Endothelial cell of umbilical vein (primary cell): Measurements from ENCODE around the gene GPR158. TPM values are rescaled to one million over a fixed set of nuclear protein-coding genes. Genes with fewer than 3 reads are reported as not detected.

Experiments used
- BruUV-seq: library from RNA; stranded (reverse); fragments of 400-500 nt; replicated peaks from 2 replicates; lab custom pipeline; 2021; lab: Mats Ljungman, UMichigan
- CTCF ChIA-PET: fragments of 300-600, 350-600 bp; sonication (Branson Sonifier 250); formaldehyde crosslinking; loops from one replicate; lab custom pipeline; 2021; ENCODE audit warnings: antibody characterized with exemption, inconsistent platforms; lab: Charles Lee
- POLR2A ChIA-PET: fragments of 300-600, 350-600 bp; sonication (Branson Sonifier 250); formaldehyde crosslinking; loops from one replicate; lab custom pipeline; 2021; ENCODE audit warnings: antibody characterized with exemption, inconsistent platforms; lab: Charles Lee
- DNase-seq: peaks from one replicate; pipeline ENCODE4 v3.0.0-alpha.2; 2011; ENCODE audit warnings: low read depth, low spot score
- FAIRE-seq: peaks from 2 replicates; lab custom pipeline; 2011; peaks lifted over from hg19 to GRCh38; lab: Jason Lieb, UNC
- H2AFZ ChIP-seq: 2 replicates; pipeline ENCODE4 v1.6.0; 2012; ENCODE audit warnings: low read depth, low read length, control low read depth, inconsistent platforms
- H3K27ac ChIP-seq: 2 replicates; pipeline ENCODE4 v1.5.1; 2011; ENCODE audit warnings: low read depth, mild to moderate bottlenecking, control low read depth, low read length, moderate library complexity; ENCODE audit not compliant: insufficient read depth
- H3K27me3 ChIP-seq, 2 experiments: 2 replicates each; pipeline versions ENCODE4 v1.6.0 to v1.6.1; 2011; ENCODE audit warnings: low read length in 2 of 2, mixed read lengths in 1 of 2; ENCODE audit not compliant: control insufficient read depth in 2 of 2, insufficient read depth in 2 of 2
- H3K36me3 ChIP-seq, 2 experiments: 2 replicates in 1 of 2; 3 replicates in 1 of 2; pipeline ENCODE4 v1.5.1; 2011; ENCODE audit warnings: low read length in 2 of 2, mild to moderate bottlenecking in 1 of 2, moderate library complexity in 1 of 2; ENCODE audit not compliant: control insufficient read depth in 2 of 2, insufficient read depth in 2 of 2; ENCODE audit errors: extremely low read depth in 1 of 2
- H3K4me1 ChIP-seq: 3 replicates; pipeline ENCODE4 v1.5.1; 2011; ENCODE audit warnings: mild to moderate bottlenecking, low read length; ENCODE audit not compliant: control insufficient read depth, insufficient read depth; ENCODE audit errors: extremely low read depth
- H3K4me2 ChIP-seq: 2 replicates; pipeline ENCODE4 v1.6.1; 2011; ENCODE audit warnings: low read length, control low read depth, mixed read lengths; ENCODE audit not compliant: insufficient read depth
- H3K4me3 ChIP-seq, 3 experiments: fragments of 200-600 bp in 1 of 3; sonication (generic), shearing (Covaris generic) in 1 of 3; replicated peaks in 1 of 3; 2 replicates each; pipeline ENCODE4 v1.5.1; 2011 to 2016; ENCODE audit warnings: control low read depth in 3 of 3, low read length in 3 of 3, mild to moderate bottlenecking in 2 of 3, inconsistent platforms in 1 of 3, low read depth in 1 of 3, moderate library complexity in 1 of 3; ENCODE audit not compliant: insufficient read depth in 1 of 3
- H3K79me2 ChIP-seq: 2 replicates; pipeline ENCODE4 v1.6.0; 2012; ENCODE audit warnings: low read length, inconsistent platforms; ENCODE audit not compliant: control insufficient read depth, insufficient read depth
- H3K9ac ChIP-seq: replicated peaks from 2 replicates; pipeline ENCODE3; 2011; ENCODE audit warnings: low read length, control low read depth; ENCODE audit not compliant: insufficient read depth; ENCODE audit errors: extremely low read depth
- H3K9me1 ChIP-seq: replicated peaks from 3 replicates; pipeline ENCODE4 v1.6.0; 2011; ENCODE audit warnings: mild to moderate bottlenecking, low read length; ENCODE audit not compliant: control insufficient read depth, insufficient read depth; ENCODE audit errors: extremely low read depth
- H3K9me3 ChIP-seq: replicated peaks from 2 replicates; pipeline ENCODE4 v1.5.1; 2012; ENCODE audit warnings: low read length, inconsistent platforms; ENCODE audit not compliant: control insufficient read depth, insufficient read depth
- H4K20me1 ChIP-seq: replicated peaks from 2 replicates; pipeline ENCODE3; 2011; ENCODE audit warnings: mild to moderate bottlenecking, low read length; ENCODE audit not compliant: control insufficient read depth, insufficient read depth; ENCODE audit errors: extremely low read depth
- CTCF ChIP-seq, 2 donors: IDR thresholded peaks; 1 replicate in 1 of 2; 2 replicates in 1 of 2; pipeline ENCODE4 v1.5.1; 2011; ENCODE audit warnings: low read length in 2 of 2, mild to moderate bottlenecking in 2 of 2, moderate library complexity in 2 of 2, control low read depth in 1 of 2, inconsistent platforms in 1 of 2, low read depth in 1 of 2; ENCODE audit not compliant: insufficient read depth in 1 of 2; ENCODE audit errors: extremely low read depth in 1 of 2
- EZH2 ChIP-seq: IDR thresholded peaks from 2 replicates; pipeline ENCODE4 v1.6.1; 2012; ENCODE audit warnings: borderline replicate concordance, low read depth, mild to moderate bottlenecking, moderate library complexity, low read length, inconsistent platforms; ENCODE audit not compliant: severe bottlenecking
- FOS ChIP-seq: IDR thresholded peaks from 2 replicates; pipeline ENCODE4 v1.6.1; 2011; ENCODE audit warnings: mild to moderate bottlenecking, low read length, moderate library complexity, borderline replicate concordance; ENCODE audit not compliant: insufficient read depth
- GATA2 ChIP-seq: IDR thresholded peaks from 2 replicates; pipeline ENCODE4 v1.7.0; 2011; ENCODE audit warnings: low read depth, mild to moderate bottlenecking, moderate library complexity, mixed read lengths, low read length; ENCODE audit not compliant: insufficient read length, insufficient read depth
- JUN ChIP-seq: IDR thresholded peaks from 2 replicates; pipeline ENCODE4 v1.6.1; 2011; ENCODE audit warnings: borderline replicate concordance, low read depth; ENCODE audit not compliant: insufficient read length, insufficient read depth
- MAX ChIP-seq: IDR thresholded peaks from 2 replicates; pipeline ENCODE4 v1.6.1; 2011; ENCODE audit not compliant: insufficient read depth, insufficient read length
- MYC ChIP-seq: IDR thresholded peaks from one replicate; pipeline ENCODE4 v1.6.1; 2011; ENCODE audit warnings: mild to moderate bottlenecking, low read depth, low read length
- POLR2A ChIP-seq: IDR thresholded peaks from 2 replicates; pipeline ENCODE4 v1.6.1; 2012; ENCODE audit warnings: low read depth, mild to moderate bottlenecking, control low read depth, low read length
- POLR2AphosphoS5 ChIP-seq: IDR thresholded peaks from 2 replicates; pipeline ENCODE4 v1.6.1; 2012; ENCODE audit warnings: low read depth, mild to moderate bottlenecking, control low read depth, low read length, moderate library complexity; ENCODE audit not compliant: insufficient read depth
- dilution Hi-C: fragments of 300-500 bp; cut with MboI; formaldehyde crosslinking; loops from one replicate; pipeline ENCODE4 v1.15.0; 2019; ENCODE audit warnings: low sequenced_read_pairs; ENCODE audit not compliant: extremely low pct_ligation_motif_present
- intact Hi-C: fragments of 100-400 bp; cut with micrococcal nuclease; formaldehyde crosslinking; loops from one replicate; pipeline ENCODE4 v1.10.0; 2022
- polyA plus RNA-seq, 4 experiments: library from polyadenylated mRNA; depleted of rRNA in 3 of 4; stranded (reverse) in 3 of 4; unstranded in 1 of 4; fragments of >200 nt; gene quantifications; 2 replicates each; pipeline versions ENCODE4 v1.2.1 to v1.2.3, GENCODE V29; 2011 to 2012; ENCODE audit warnings: missing spikeins in 1 of 4
- total RNA-seq: library from RNA; stranded (reverse); gene quantifications from 2 replicates; pipeline ENCODE4 v1.2.3, GENCODE V29; 2021

The GPR158 gene
- total and polyA plus RNA-seq, 2 donors (not counting 3 experiments of a cell fraction or from before 2014, with no cell fraction given): not detected

- DNase-seq (no peak), FAIRE-seq (no peak)
- Histone ChIP-seq H3K79me2 (no peaks in the 10 kb centered on the region), H3K27ac (no peak overlapping the region), H3K9me1 (no peaks in the 10 kb centered on the region), H3K9me3 (no peaks in the 10 kb centered on the region), H3K36me3 (no peaks in the 10 kb centered on the region), H3K4me2 (no peak overlapping the region), H2AFZ (no peak overlapping the region), H3K27me3 (no peaks in the 10 kb centered on the region), H3K4me1 (no peaks in the 10 kb centered on the region), H3K9ac (no peak overlapping the region), H4K20me1 (no peaks in the 10 kb centered on the region), H3K4me3 (no peak overlapping the region)
- CTCF ChIA-PET: no interaction called here
- BruUV-seq: no TSS peak
- POLR2A ChIA-PET: no interaction called here
- TF ChIP-seq POLR2A: no peak
- TF ChIP-seq GATA2: no peak
- no peak for TF ChIP-seq EZH2
- TF ChIP-seq CTCF (IDR thresholded peaks at IDR 0.05; ENCODE audit: extremely low read depth in 1 of 2, insufficient read depth in 1 of 2, low read depth in 1 of 2, low read length in 2 of 2): no peak
- no peak for TF ChIP-seq POLR2AphosphoS5
- no peak for TF ChIP-seq JUN
- no peak for TF ChIP-seq FOS
- TF ChIP-seq MAX: no peak
- TF ChIP-seq MYC: no peak
- intact Hi-C loops: no loop called here
- dilution Hi-C loops: no loop called here
These were observed 208.9 kb downstream of the GPR158 start for GRCh38 chr10:25383686-25384085.
